Adipose tissue (tissue), 3 donors: Measurements from ENCODE around the gene KLHL20. TPM values are rescaled to one million over a fixed set of nuclear protein-coding genes. Genes with fewer than 3 reads are reported as not detected.

ENCODE experiments used
- H3K27ac ChIP-seq: one replicate; pipeline ENCODE4 v1.5.1; 2013; ENCODE audit warnings: low read depth, low read length
- WGBS, 3 donors: extraction: QIAGEN DNeasy Blood & Tissue Kit; methylation state at CpG; one replicate each; pipeline ENCODE4 v1.1.7; 2013; 5-methylcytosine and 5-hydroxymethylcytosine counted together
- polyA plus RNA-seq, 3 donors: library from polyadenylated mRNA; stranded (reverse); fragments of 200-250 nt; gene quantifications; one replicate each; pipeline ENCODE4 v1.2.3, GENCODE V29; 2013
- donor health status: healthy with polysubstance abuse.
- donor health status: Bipolar disorder and iron deficiency.
- donor health status: healthy.

KLHL20 gene
- polyA plus RNA-seq, 3 donors: 6.2 to 16.2 (median 12.7) TPM

DNA sequence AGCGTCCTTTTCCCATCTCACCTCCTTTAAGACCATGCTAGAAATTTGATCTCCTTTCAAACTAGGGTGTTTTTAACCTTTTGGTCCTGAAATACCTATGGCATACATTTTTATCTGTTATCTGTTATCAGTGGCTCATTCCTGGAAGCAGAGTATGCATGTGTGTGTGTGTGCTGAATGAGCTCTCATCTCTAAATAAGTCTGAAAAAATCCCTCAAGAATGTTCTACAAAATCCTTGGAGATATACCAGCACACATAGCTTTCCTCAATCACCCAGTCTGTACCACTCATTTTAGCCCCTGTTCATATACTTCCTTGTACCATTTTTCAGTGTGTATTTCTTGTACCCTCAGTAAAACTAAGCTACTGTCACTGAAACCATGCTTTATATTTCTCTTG lies 103.7 kb downstream of the KLHL20 start:
- no peak overlapping the region for H3K27ac ChIP-seq
- 63 to 94% (median 90%) methylated on average over 1 of the region's 1 CpG for WGBS, 3 donors

DNA sequence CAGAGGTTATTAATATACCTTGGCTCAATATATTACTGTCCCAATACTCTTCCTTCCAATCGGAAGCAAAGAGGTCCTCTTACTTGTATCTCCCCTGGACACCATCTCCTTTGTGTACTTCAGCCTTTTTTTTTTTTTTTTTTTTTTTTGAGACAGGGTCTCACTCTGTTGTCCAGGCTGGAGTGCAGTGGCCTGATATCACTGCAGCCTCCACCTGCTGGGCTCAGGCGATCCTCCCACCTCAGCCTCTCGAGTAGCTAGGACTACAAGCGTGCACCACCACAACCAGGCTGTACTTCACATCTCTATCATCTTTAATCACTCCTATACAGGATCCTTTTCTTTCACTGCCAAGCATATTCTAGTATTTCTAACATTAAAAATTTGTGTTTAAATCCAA lies 106.9 kb downstream of the KLHL20 start:
- H3K27ac ChIP-seq: no peak overlapping the region
- 91 to 97% (median 92%) methylated on average over 4 of the region's 4 CpGs for WGBS, 3 donors

DNA sequence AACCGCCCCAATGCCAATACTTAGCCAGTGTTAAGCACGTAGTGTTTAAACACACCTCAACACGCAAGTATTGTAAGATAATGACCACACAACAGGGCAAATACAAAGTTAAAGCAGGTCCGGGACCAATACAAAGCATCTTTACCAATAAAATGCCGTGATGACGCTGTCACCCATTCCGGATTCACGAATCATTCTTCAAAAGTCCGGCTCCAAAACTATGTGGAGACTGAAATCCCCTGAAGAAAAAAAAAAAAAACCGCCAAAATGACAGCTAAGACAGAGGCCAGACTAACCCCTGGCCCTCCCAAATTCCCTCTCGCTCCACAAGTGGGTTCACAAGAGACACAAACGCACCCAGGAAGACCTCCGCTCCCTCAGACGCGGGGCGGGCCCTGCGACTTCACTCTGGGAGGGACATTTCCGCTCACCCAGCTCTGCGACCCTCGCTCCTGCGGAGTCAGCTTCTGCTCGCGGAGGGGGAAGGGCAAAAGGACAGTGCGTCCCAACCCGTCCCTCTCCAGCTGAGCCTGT lies 109.1 kb downstream of the KLHL20 start:
- 0 to 1% (median 1%) methylated on average over 25 of the region's 25 CpGs for WGBS, 3 donors
- peak overlapping the region; percentile 1 for H3K27ac ChIP-seq

DNA sequence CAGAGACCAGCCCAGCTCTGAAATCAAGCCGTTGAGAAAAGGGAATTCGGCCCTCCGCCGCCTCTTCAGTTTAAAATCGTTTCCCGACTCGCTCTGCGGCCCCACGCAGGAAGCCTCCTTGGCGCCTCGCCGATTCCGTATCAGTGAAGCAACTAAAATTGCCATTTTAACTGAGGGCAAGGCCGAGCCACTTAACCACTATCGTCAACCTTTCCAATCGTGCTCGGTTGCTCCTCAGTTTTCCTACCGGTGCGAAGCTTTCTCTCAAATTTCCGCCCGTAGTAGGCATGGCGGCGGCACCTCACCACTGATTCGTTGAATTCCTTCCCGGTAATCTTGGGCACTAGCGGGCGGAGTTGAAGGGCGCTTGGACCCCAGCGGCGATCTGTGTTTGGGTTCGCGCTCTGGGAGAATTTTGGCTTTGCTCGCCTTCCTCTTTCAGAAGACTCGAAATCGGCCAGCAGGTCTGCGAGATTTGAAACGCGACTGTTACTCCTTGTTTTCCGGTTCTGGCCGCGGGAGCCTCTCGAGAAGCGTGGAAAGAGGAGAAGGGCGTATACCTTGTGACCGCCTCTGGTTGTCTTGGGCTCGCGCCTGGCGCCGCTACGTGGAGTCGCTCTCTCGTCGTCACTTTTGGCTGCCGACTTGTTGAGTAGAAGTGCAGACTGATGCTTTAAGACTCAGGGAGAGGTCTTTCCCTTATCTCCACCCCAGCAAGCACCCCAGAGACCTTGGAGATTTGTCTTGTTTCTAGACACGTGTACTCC lies 109.7 kb downstream of the KLHL20 start, which contains the start of the genes CENPL and DARS2:
Gene CENPL (minus strand): TSS at position 569 of the 767 bp plus-strand sequence. CDS start 13,584 bp downstream, outside the sequence.
Gene DARS2 (plus strand): TSS at position 359 of the 767 bp plus-strand sequence. CDS start 557 bp downstream, outside the sequence.
- 0% methylated on average over 55 of the region's 55 CpGs for WGBS, 3 donors
- H3K27ac ChIP-seq: peak within 1 kb of the TSS; percentile 45

DNA sequence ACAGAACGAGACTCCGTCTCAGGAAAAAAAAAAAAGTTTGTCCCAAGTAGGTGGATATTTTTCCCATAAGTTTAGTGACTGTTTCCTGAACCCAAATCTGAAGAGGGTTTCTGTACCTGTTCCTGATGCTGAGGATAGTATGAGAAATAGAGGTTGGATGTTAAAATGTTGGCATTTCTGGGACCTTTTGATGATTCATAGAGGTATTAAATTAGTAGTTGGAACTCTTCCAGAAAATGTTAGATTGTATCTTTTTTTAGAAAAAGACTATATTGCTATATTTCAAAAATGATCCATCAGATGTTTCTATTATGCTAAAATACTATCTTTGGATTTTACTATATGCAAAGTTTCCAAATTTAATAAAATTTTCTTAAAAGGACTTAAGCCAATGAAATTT lies 112.8 kb downstream of the KLHL20 start:
- no peak overlapping the region for H3K27ac ChIP-seq
- WGBS, 3 donors: 55 to 97% (median 69%) methylated on average over 2 of the region's 2 CpGs

DNA sequence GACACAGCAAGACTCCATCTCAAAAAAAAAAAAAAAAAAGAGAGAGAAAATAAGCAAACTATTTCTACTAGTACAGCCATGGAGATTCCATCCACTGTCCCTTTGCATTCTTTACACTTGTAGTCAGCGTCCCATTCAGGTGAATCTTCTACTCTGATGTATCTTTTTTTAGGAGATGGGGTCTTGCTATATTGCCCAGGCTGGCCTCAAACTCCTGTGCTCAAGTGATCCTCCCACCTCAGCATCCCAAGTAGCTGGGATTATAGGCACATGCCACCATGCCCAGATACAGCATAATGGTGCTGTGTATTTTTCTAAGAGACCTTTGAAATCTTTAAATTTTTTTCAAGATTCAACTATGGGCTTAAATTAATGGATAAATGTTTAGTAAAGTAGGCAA lies 118.0 kb downstream of the KLHL20 start:
- H3K27ac ChIP-seq: no peak overlapping the region
- 97 to 100% (median 100%) methylated on average over 1 of the region's 1 CpG for WGBS, 3 donors

Other genes with a start within 250 kb of the KLHL20 start
- 100 to 1,000 TPM; 196 to 892 (median 488) TPM for gene PRDX6, start 237.6 kb upstream of the KLHL20 start, polyA plus RNA-seq
- gene SLC9C2, start 111.9 kb upstream of the KLHL20 start, polyA plus RNA-seq: under 1 TPM in 2 of 3 donors, not detected in 1; 0.02 to 0.07 TPM
- not detected for gene TEX50, start 79.6 kb upstream of the KLHL20 start, polyA plus RNA-seq
- under 1 TPM in 2 of 3 donors, not detected in 1; 0.13 to 0.26 TPM for gene ANKRD45, start 45.1 kb upstream of the KLHL20 start, polyA plus RNA-seq
- gene DARS2, start 109.7 kb downstream of the KLHL20 start, polyA plus RNA-seq: 10 to 100 TPM in 1 of 3 donors, 1 to 10 TPM in 2; 4.6 to 11.7 (median 7.8) TPM
- 1 to 10 TPM; 1.1 to 4.8 (median 2.2) TPM for gene CENPL, start 109.9 kb downstream of the KLHL20 start, polyA plus RNA-seq
- gene GAS5, start 153.0 kb downstream of the KLHL20 start, polyA plus RNA-seq: 1,000 to 10,000 TPM in 1 of 3 donors, 100 to 1,000 TPM in 2; 444 to 1,465 (median 468) TPM
- gene ZBTB37, start 153.4 kb downstream of the KLHL20 start, polyA plus RNA-seq: 1 to 10 TPM in 2 of 3 donors, under 1 TPM in 1; 0.58 to 1.3 (median 1.1) TPM
- gene SERPINC1, start 202.3 kb downstream of the KLHL20 start, polyA plus RNA-seq: under 1 TPM in 2 of 3 donors, not detected in 1; 0.04 to 0.09 TPM